Gastroesophageal sphincter (tissue), 4 donors: ENCODE measurements around the gene ADGRG1. TPM values are rescaled to one million over a fixed set of nuclear protein-coding genes. Genes with fewer than 3 reads are reported as not detected.

ENCODE experiments used
- ATAC-seq: fragments of 150-250 bp; one replicate; pipeline ENCODE4 v1.9.1; 2016; ENCODE audit warnings: mild to moderate bottlenecking, moderate library complexity
- H3K27ac ChIP-seq, 4 donors: fragments of 200-600 bp; sonication (generic) in 3 of 4; 1 replicate in 3 of 4; 2 replicates in 1 of 4; pipeline ENCODE4 v1.5.1; 2016 to 2019
- H3K27me3 ChIP-seq: fragments of 200-600 bp; sonication (generic); one replicate; pipeline ENCODE4 v1.5.1; 2019
- H3K36me3 ChIP-seq, 2 donors: fragments of 200-600 bp; sonication (generic); one replicate each; pipeline ENCODE4 v1.5.1; 2019; ENCODE audit warnings: control low read depth in 1 of 2
- H3K4me1 ChIP-seq, 3 donors: fragments of 200-600 bp; sonication (generic); 1 replicate in 2 of 3; 2 replicates in 1 of 3; pipeline ENCODE4 v1.5.1; 2016 to 2019; ENCODE audit warnings: control low read depth in 2 of 3
- H3K4me3 ChIP-seq, 2 donors: fragments of 200-600 bp; sonication (generic); one replicate each; pipeline ENCODE4 v1.5.1; 2019; ENCODE audit warnings: mild to moderate bottlenecking in 1 of 2, moderate library complexity in 1 of 2
- H3K9me3 ChIP-seq, 3 donors: fragments of 200-600 bp; sonication (generic); one replicate each; pipeline ENCODE4 v1.5.1; 2017 to 2019; ENCODE audit warnings: control low read depth in 2 of 3
- EP300 ChIP-seq: sonication (generic); formaldehyde crosslinking; IDR thresholded peaks from one replicate; pipeline ENCODE4 v1.6.1; 2017; ENCODE audit warnings: antibody characterized with exemption, mild to moderate bottlenecking
- POLR2A ChIP-seq, 2 donors: fragments of 450-650 bp; IDR thresholded peaks; one replicate each; pipeline ENCODE4 v1.6.1; 2017; ENCODE audit warnings: antibody characterized with exemption in 2 of 2, mild to moderate bottlenecking in 2 of 2, moderate library complexity in 1 of 2
- POLR2AphosphoS5 ChIP-seq: sonication (generic); formaldehyde crosslinking; IDR thresholded peaks from one replicate; pipeline ENCODE4 v1.6.1; 2017; ENCODE audit warnings: antibody characterized with exemption
- WGBS, 2 donors: methylation state at CpG; one replicate each; pipeline ENCODE4 v1.1.5; 2018; ENCODE audit warnings: low coverage in 1 of 2; 5-methylcytosine and 5-hydroxymethylcytosine counted together
- total RNA-seq, 4 donors: library from RNA; depleted of rRNA; stranded (reverse); fragments of >200 nt; gene quantifications; one replicate each; pipeline ENCODE4 v1.1.0, GENCODE V29; 2016
- TF ChIP-seq, protein P1 (sequence below), 4 experiments: fragments of 200-600 bp in 2 of 4; fragments of 450-650 bp in 2 of 4; sonication (generic) in 1 of 4; IDR thresholded peaks; one replicate each; pipeline ENCODE4 v1.5.1; 2017 to 2019; ENCODE audit warnings: antibody characterized with exemption in 4 of 4, mild to moderate bottlenecking in 2 of 4, moderate library complexity in 2 of 4

The ADGRG1 gene
- total RNA-seq, 4 donors from 2014 or later: 7.0 to 20.1 (median 12.6) TPM

DNA sequence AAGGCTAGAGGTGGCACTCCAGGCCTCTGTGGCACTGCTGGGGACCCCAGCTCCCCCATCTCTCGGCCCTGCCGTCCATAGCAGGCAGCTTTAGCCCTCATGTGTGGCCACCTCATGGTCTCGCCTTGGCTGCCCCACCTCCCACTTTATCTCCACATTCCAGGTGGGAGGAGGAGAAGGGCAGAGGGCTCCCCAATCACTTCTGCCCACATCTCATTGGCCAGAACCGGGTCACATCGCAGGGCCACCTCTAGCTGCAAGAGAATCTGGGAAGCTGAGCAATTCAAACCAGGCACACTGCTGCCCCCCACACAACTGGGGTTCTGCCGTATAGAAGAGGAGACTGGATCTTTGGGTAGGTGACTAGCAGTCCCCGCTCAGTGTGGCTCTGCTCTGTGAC, 67.8 kb downstream of the ADGRG1 start:
- Histone ChIP-seq H3K4me3 (no peak overlapping the region), H3K27ac (no peak overlapping the region), H3K27me3 (peaks cover 4% of the 10 kb centered on the region), H3K36me3 (no peaks in the 10 kb centered on the region), H3K9me3 (no peaks in the 10 kb centered on the region), H3K4me1 (no peaks in the 10 kb centered on the region)
- 100% methylated on average over 2 to 3 of the region's 7 CpGs for WGBS, 2 donors
- TF ChIP-seq POLR2AphosphoS5 (no peak), EP300 (no peak), POLR2A (IDR thresholded peaks at IDR 0.05) (no peak)
- TF ChIP-seq, protein P1, sequence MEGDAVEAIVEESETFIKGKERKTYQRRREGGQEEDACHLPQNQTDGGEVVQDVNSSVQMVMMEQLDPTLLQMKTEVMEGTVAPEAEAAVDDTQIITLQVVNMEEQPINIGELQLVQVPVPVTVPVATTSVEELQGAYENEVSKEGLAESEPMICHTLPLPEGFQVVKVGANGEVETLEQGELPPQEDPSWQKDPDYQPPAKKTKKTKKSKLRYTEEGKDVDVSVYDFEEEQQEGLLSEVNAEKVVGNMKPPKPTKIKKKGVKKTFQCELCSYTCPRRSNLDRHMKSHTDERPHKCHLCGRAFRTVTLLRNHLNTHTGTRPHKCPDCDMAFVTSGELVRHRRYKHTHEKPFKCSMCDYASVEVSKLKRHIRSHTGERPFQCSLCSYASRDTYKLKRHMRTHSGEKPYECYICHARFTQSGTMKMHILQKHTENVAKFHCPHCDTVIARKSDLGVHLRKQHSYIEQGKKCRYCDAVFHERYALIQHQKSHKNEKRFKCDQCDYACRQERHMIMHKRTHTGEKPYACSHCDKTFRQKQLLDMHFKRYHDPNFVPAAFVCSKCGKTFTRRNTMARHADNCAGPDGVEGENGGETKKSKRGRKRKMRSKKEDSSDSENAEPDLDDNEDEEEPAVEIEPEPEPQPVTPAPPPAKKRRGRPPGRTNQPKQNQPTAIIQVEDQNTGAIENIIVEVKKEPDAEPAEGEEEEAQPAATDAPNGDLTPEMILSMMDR (IDR thresholded peaks at IDR 0.05): no peak
- ATAC-seq: no peak

DNA sequence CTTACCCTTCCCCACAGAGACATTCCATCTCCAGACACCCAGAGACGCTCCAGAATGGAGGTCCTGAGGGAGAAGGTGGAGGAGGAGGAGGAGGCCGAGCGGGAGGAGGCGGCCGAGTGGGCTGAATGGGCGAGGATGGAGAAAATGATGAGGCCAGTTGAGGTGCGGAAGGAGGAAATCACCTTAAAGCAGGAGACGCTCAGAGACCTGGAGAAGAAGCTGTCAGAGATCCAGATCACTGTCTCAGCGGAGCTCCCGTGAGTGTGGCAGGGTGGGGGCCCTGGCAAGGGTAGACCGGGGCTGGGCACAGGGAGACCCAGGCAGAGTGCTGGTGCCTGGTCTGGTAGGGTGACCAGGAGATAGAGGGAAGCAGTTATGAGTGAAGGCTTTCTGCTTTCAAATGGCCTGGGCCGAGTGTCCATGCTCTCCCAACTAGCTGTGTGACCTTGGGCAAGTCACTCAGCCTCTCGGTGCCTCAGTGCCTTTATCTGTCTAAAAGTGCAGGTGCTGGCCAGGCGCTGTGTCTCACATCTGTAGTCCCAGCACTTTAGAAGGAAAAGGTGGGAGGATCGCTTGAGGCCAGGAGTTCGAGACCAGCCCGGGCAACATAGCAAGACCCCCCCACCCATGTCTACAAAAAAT, 69.6 kb downstream of the ADGRG1 start:
- H3K4me3 ChIP-seq: no peak overlapping the region
- peaks cover 4% of the 10 kb centered on the region for H3K27me3 ChIP-seq
- ATAC-seq: no peak
- no peaks in the 10 kb centered on the region for H3K4me1 ChIP-seq
- H3K27ac ChIP-seq: no peak overlapping the region
- no peaks in the 10 kb centered on the region for H3K9me3 ChIP-seq
- TF ChIP-seq POLR2A (IDR thresholded peaks at IDR 0.05) (no peak), POLR2AphosphoS5 (no peak), EP300 (no peak)
- TF ChIP-seq, protein P1 (IDR thresholded peaks at IDR 0.05): no peak
- WGBS, 2 donors: 85% methylated on average over 7 of the region's 17 CpGs; no CpG with 5 or more reads in 1 of the 2 donors
- H3K36me3 ChIP-seq: no peaks in the 10 kb centered on the region

DNA sequence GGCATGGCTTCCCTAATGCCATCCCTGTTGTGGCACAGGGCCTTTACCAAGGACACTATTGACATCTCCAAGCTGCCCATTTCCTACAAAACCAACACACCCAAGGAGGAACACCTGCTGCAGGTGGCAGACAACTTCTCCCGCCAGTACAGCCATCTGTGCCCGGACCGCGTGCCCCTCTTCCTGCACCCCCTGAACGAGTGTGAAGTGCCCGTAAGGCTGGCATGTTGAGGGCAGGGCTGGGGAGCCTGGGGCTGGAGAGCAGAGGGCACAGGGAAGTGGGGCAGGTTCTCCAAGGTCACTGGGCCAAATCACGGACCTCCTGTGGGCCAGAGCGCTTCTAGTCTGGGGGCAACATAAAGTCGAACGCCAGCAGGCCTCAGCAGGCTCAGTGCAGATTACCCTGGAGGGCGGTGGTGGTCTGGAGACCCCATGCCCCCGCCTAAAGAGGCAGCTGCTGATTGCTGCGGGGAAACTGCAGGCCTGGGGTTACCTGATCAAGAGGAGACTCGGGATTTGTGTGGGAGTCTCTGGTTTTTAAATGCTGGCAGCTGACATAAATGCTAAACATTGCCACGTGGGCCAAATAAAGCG, 70.5 kb downstream of the ADGRG1 start:
- 40 to 100% methylated on average over 1 of the region's 16 CpGs for WGBS, 2 donors
- H3K9me3 ChIP-seq: no peaks in the 10 kb centered on the region

DNA sequence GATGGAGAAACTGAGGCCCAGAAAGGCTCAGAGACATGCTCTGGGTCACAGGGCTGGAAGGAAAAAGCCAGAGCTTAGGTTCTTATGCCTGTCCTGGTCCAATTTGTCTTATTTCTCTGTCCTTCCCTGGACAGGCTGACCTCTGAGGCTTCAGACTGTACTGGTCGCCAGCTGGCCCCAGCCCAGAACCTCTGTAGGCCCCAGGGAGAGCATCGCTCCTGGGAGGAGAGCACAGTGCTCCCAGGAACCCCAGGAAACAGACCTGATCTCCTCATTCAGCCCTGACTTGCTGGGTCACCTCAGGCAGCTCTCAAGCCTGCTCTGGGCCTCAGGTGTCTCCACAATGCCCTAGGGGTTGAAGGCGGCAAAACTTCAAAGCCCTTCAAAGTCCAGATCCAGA, 71.1 kb downstream of the ADGRG1 start:
- Histone ChIP-seq H3K27me3 (peaks cover under 1% of the 10 kb centered on the region), H3K4me3 (no peak overlapping the region), H3K27ac (no peak overlapping the region), H3K9me3 (no peaks in the 10 kb centered on the region), H3K36me3 (no peaks in the 10 kb centered on the region), H3K4me1 (no peaks in the 10 kb centered on the region)
- TF ChIP-seq, protein P1 (IDR thresholded peaks at IDR 0.05): no peak
- 100% methylated on average over 1 of the region's 3 CpGs; no CpG with 5 or more reads in 1 of the 2 donors for WGBS, 2 donors
- ATAC-seq: no peak

More for the DNA sequence above, 70.5 kb downstream of the ADGRG1 start:
- Histone ChIP-seq H3K4me3 (no peak overlapping the region), H3K27me3 (peaks cover 4% of the 10 kb centered on the region), H3K4me1 (no peaks in the 10 kb centered on the region), H3K36me3 (no peaks in the 10 kb centered on the region), H3K27ac (no peak overlapping the region)
- TF ChIP-seq, protein P1 (IDR thresholded peaks at IDR 0.05): no peak
- TF ChIP-seq EP300 (no peak), POLR2AphosphoS5 (no peak), POLR2A (IDR thresholded peaks at IDR 0.05) (no peak)
- ATAC-seq: no peak

DNA sequence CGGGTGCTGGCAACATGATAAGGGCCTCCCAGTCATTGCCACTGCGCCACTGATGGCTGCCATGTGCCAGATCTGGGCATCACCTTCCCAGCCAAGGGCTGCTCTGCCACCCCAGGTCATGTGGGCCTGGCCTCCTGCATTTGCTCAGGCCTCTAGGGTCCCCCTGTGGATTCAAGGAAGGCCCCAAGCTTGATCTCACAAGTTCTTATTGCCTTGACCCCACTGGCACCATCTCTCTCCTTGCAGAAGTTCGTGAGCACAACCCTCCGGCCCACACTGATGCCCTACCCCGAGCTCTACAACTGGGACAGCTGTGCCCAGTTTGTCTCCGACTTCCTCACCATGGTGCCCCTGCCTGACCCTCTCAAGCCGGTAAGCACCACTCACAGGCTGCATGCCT, 71.5 kb downstream of the ADGRG1 start:
- no CpG with 5 or more reads among the region's 7 CpGs for WGBS, 2 donors
- no peaks in the 10 kb centered on the region for H3K36me3 ChIP-seq
- TF ChIP-seq EP300 (no peak), POLR2A (IDR thresholded peaks at IDR 0.05) (no peak), POLR2AphosphoS5 (no peak)
- TF ChIP-seq, protein P1 (IDR thresholded peaks at IDR 0.05): no peak
- no peaks in the 10 kb centered on the region for H3K27me3 ChIP-seq
- no peaks in the 10 kb centered on the region for H3K9me3 ChIP-seq
- H3K4me1 ChIP-seq: no peaks in the 10 kb centered on the region
- no peak overlapping the region for H3K4me3 ChIP-seq
- ATAC-seq: no peak
- no peak overlapping the region for H3K27ac ChIP-seq
